Left forelimb (tissue), 1 donor: ENCODE measurements around the gene ZNF91.
"Not testable (repeated sequence)": the region's sequence is repeated elsewhere in the genome, so short reads cannot be mapped to it uniquely, and the experiment has no call there.

Experiments used
- DNase-seq: peaks from one replicate; pipeline ENCODE4 v3.0.0-alpha.2; 2018; ENCODE audit warnings: low spot score

Gene ZNF91

GRCh38 chr19:23395722-23396117 lies 449 bp upstream of the ZNF91 start:
- DNase-seq, result not testable (repeated sequence)

DNA sequence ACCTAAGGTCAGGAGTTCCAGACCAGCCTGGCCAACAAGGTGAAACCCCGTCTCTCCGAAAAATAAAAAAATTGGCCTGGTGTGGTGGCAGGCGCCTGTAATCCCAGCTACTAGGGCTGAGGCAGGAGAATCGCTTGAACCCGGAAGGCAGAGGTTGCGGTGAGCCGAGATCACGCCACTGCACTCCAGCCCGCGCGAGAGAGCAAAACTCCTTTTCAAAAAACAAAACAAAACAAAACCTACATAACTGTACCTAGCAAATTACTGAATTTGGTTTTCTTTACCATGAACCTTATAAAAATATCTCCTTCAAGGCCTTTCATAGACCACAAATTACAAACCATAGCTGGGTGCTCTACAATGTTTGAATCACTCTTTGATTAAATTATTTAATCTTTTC lies 760 bp downstream of the ZNF91 start:
- DNase-seq, result no peak

GRCh38 chr19:23393121-23393520 lies 2.1 kb downstream of the ZNF91 start:
- DNase-seq, result no peak

DNA sequence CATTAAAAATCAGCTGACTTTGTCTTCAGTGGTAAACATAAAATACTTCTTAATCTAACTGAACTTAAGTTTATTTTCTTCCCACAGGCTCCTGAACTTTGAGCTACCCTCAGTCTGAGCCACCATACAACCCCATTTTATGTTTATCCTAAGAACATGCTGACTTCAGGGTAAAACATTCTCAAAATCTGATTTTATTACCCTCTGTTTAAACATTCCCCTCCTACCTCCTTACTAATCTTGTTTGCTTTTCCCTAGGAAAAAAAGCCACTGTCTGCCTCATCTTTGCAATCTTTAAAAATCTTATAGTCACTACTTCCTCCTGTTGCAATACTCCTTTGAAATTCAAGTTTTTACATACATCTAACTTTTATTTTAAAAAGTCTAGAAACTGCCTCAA lies 4.0 kb downstream of the ZNF91 start:
- DNase-seq, result no peak

DNA sequence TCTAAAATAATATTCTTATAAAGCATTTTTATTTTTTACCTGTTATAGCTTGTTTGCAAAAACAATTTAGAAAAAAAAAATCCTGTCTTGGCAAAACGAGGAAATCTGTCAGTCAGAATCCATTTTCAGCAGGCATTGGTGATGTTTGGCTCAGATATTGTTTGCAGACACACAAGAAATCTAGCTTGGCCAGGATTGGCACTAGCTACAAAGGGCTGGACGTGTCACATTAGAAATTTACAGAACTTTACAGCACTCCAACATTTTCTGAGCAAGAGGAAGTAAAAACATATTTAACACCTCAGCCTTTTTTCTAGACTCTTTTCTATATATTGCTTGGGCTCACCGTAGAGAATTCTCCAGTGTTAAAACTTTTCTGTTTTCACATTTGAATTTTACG lies 9.9 kb downstream of the ZNF91 start:
- no peak for DNase-seq

DNA sequence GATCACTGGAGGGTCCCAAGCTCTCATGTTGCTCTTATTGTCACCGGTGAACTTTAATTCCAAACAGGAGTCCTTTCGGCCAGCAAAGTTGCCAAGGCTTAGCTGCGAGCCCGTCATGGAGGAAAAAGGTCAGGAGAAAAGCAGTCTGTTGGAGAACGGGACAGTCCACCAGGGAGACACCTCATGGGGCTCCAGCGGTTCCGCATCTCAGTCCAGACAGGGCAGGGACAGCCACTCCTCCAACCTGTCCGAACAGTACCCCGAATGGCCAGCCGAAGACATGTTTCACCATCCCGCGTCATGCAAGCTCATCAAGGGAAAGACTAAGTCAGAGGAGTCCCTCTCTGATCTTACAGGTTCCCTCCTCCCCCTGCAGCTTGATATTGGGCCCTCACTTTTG lies 10.4 kb downstream of the ZNF91 start:
- no peak for DNase-seq

- no peak for DNase-seq
Measured at GRCh38 chr19:23384166-23384565, 11.1 kb downstream of the ZNF91 start.

DNA sequence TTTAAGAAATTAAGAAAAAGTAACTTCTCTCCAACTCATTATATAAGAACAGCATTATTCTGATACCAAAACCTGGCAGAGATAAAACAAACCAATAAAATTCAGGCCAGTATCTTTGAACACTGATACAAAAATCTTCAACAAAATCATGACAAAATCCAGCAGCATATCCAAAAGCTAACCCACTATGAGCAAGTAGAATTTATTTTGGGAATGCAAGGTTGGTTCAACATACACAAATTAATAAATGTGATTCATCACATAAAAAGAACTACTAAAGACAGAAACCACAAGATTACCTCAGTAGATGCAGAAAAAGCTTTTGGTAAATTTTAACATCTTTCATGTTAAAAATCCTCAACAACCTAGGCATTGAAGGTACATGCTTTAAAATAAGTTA lies 12.3 kb downstream of the ZNF91 start:
- DNase-seq, result no peak

- no peak for DNase-seq
Measured at GRCh38 chr19:23381114-23381513, 14.2 kb downstream of the ZNF91 start.

DNA sequence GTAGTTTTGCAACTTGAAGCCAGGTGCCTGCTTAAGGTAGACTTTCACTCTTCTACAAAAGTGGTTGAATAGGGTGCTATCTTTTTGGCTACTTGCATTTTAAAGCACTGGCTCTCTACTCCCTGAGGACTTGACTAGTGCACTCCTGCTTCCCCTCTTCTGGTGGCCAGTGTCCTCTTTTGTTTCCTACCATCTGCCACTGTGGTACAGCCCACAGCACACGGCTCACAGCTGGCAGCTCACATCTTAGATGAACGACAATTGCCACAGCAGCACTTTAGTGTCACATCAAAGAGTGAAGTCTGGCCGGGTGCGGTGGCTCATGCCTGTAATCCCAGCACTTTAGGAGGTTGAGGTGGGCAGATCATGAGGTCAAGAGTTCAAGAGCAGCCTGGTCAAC lies 15.6 kb downstream of the ZNF91 start:
- not testable (repeated sequence) for DNase-seq

- DNase-seq, result no peak
Measured at GRCh38 chr19:23378948-23379347, 16.3 kb downstream of the ZNF91 start.

DNA sequence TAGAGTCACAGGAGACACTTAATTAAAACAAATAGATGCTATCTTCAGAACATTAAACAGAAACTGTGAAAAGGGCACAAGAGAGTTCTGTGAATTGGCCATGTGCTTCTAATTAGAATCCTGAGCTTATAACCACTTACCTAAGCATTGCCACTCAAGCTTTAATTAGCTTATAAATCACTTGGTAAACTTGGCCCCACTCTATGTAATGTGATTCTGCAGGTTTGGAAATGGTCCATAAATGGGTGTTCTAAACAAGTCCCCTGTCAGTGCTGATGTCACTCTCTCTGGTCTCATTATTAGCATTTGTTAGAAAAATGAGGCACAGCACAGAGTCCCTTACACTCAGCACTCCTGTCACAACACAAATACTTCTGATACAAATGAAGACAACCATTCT lies 18.0 kb downstream of the ZNF91 start:
- no peak for DNase-seq

GRCh38 chr19:23366437-23366836 lies 28.8 kb downstream of the ZNF91 start:
- no peak for DNase-seq

GRCh38 chr19:23366031-23366430 lies 29.2 kb downstream of the ZNF91 start:
- DNase-seq, result not testable (repeated sequence)

GRCh38 chr19:23365222-23365621 lies 30.0 kb downstream of the ZNF91 start:
- DNase-seq, result no peak

DNA sequence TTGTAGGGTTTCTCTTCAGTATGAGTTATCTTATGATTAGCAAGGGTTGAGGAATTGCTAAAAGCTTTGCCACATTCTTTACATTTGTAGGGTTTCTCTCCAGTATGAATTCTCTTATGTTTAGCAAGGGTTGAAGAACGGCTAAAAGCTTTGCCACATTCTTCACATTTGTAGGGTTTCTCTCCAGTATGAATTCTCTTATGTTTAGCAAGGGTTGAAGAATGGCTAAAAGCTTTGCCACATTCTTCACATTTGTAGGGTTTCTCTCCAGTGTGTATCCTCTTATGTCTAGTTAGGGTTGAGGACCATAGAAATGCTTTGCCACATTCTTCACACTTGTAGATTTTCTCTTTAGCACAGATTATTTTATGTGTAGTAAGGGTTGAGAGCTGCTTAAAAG lies 33.4 kb downstream of the ZNF91 start:
- not testable (repeated sequence) for DNase-seq

GRCh38 chr19:23351806-23352205 lies 43.5 kb downstream of the ZNF91 start:
- DNase-seq, result no peak

DNA sequence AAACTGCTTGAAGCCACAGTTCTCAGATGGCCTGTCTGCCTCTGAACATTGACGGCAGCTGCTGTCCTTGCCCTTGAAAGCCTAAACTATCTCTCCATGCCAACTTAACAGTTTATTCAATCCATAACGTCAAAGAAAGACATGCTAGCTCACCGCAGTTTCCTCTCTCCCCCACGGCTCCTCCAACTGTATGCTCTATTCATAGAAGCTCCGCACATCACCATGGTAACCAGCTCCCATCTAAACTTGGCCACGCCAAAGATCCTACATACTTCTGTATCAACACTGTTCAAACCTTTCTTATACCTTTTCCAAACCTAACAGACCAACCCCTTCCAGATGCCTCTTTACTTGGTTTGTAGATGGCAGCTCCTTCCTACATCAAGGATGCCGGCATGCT lies 48.6 kb downstream of the ZNF91 start:
- DNase-seq, result no peak

- no peak for DNase-seq
Measured at GRCh38 chr19:23345838-23346237, 49.4 kb downstream of the ZNF91 start.

DNA sequence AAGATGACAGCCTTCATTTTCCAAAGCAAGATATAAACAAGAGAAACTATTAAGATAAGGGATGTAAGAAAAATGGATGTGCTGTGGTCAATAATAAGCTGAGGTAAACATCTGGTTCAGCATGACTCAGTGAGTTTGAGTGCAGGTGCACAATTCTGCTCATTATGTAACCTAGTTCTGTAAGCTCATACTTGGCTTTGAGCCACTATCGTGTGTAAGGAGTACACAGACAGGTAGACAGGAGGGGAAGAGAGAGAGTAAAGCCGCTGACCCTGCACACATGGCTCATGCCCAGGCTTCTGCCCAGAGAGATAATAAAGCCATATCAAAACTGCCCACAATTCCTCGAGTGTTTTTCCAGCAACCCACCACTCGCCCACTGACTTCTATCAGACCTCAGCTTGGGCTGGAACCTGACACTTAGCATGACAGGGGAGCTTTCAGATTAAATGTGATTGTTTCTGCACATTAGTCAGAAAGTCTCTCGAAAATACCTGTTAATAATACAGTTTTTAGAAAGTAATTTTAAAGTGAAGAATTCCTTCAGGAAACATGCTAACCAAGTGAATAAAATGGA lies 51.7 kb downstream of the ZNF91 start:
- no peak for DNase-seq

DNA sequence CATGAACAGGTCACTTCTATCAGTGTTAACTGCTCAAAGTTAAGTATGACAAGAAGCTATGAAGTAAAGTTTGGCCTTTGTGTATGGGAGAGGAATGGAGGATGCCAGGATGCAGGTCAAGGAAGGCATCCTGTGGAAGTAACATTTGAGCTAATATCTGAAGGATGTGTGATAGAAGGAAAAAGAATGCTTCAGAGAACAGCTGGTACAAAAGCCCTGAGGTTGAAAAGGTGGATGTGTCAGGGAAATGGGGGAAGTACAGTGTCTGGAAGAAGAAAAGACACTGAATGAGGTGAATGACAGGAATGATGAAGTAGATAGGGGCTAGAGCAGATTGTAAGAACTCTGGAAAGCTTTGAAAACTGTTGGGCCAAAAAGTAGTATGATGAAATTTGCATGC lies 67.1 kb downstream of the ZNF91 start:
- DNase-seq, result no peak

GRCh38 chr19:23321953-23322549 lies 73.2 kb downstream of the ZNF91 start:
- no peak for DNase-seq

GRCh38 chr19:23321403-23321802 lies 73.9 kb downstream of the ZNF91 start:
- DNase-seq, result not testable (repeated sequence)

DNA sequence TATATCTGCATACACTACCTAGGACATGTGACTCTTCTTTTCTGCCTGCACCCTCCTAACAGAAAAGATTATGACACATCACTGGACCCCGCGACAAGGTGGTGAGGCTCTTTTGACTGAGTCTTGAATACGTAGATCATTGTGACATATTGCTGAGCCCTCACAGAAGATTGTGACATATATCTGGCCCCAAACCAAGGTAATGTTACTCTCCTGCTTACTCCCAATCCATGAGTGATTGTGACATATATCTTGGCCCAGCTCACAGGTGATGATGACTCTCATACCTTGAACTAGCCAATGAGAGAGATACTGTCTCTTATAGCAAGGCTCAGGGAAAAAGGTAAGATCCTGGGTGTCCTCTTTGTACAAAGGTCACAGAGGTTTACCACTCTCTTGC lies 75.7 kb downstream of the ZNF91 start:
- DNase-seq, result not testable (repeated sequence)
